ENCODE results near the gene TPPP2.

TPPP2 gene

GRCh38 chr14:21053184-21054122 lies 23.4 kb downstream of the TPPP2 start:
- H3K4ac ChIP-seq (ENCODE audit: low read depth, low read length): no peak overlapping the region
- no peak overlapping the region for H3K4me2 ChIP-seq (ENCODE audit: low read length)
- H4K91ac ChIP-seq (ENCODE audit: low read depth, low read length): no peak overlapping the region
- no peak overlapping the region for H3K27ac ChIP-seq (ENCODE audit: low read depth, low read length)
- no peaks in the 10 kb centered on the region for H3K79me2 ChIP-seq (ENCODE audit: control insufficient read depth, insufficient read depth, low read length, poor library complexity)
- no CpG with 5 or more reads among the region's 20 CpGs for WGBS (ENCODE audit: extremely low coverage, insufficient coverage, insufficient read length)
- no peak overlapping the region for H4K8ac ChIP-seq (ENCODE audit: low read depth, low read length)
- no peak overlapping the region for H3K14ac ChIP-seq (ENCODE audit: low read length)
- no peak overlapping the region for H3K4me3 ChIP-seq (ENCODE audit: low read depth, low read length)
- H3K18ac ChIP-seq (ENCODE audit: low read length): no peak overlapping the region
- no peaks in the 10 kb centered on the region for H3K36me3 ChIP-seq (ENCODE audit: control insufficient read depth in 1 of 2, insufficient read depth in 2 of 2, low read length in 2 of 2)
- no peaks in the 10 kb centered on the region for H3K27me3 ChIP-seq (ENCODE audit: insufficient read depth, low read length)
- no peak overlapping the region for H2BK120ac ChIP-seq (ENCODE audit: insufficient read depth, low read length, poor library complexity)
- no peak for DNase-seq
- H3K9ac ChIP-seq (ENCODE audit: low read length): no peak overlapping the region
- no peaks in the 10 kb centered on the region for H3K79me1 ChIP-seq (ENCODE audit: low read length)
- no peaks in the 10 kb centered on the region for H3K9me3 ChIP-seq (ENCODE audit: insufficient read depth, low read depth, low read length)
- no peak overlapping the region for H3K23ac ChIP-seq (ENCODE audit: low read length)
- no peak overlapping the region for H2AFZ ChIP-seq (ENCODE audit: insufficient read depth, low read length, poor library complexity)
- H2AK5ac ChIP-seq (ENCODE audit: low read length): no peak overlapping the region
- no peaks in the 10 kb centered on the region for H3K4me1 ChIP-seq (ENCODE audit: control insufficient read depth in 1 of 2, insufficient read depth in 2 of 2, low read length in 2 of 2)
- no peak overlapping the region for H4K12ac ChIP-seq (ENCODE audit: low read depth, low read length)
- H2BK5ac ChIP-seq (ENCODE audit: low read depth, low read length, poor library complexity): no peak overlapping the region
- no peak overlapping the region for H2BK12ac ChIP-seq (ENCODE audit: low read length)

GRCh38 chr14:21054123-21054767 lies 24.2 kb downstream of the TPPP2 start:
- Histone ChIP-seq H2BK12ac (ENCODE audit: low read length) (no peak overlapping the region), H4K91ac (ENCODE audit: low read depth, low read length) (no peak overlapping the region), H3K4me1 (ENCODE audit: control insufficient read depth in 1 of 2, insufficient read depth in 2 of 2, low read length in 2 of 2) (no peaks in the 10 kb centered on the region), H3K27me3 (ENCODE audit: insufficient read depth, low read length) (no peaks in the 10 kb centered on the region), H4K8ac (ENCODE audit: low read depth, low read length) (no peak overlapping the region), H2BK5ac (ENCODE audit: low read depth, low read length, poor library complexity) (no peak overlapping the region), H3K23ac (ENCODE audit: low read length) (no peak overlapping the region), H3K4ac (ENCODE audit: low read depth, low read length) (no peak overlapping the region), H3K79me1 (ENCODE audit: low read length) (no peaks in the 10 kb centered on the region), H3K9me3 (ENCODE audit: insufficient read depth, low read depth, low read length) (no peaks in the 10 kb centered on the region), H2AK5ac (ENCODE audit: low read length) (no peak overlapping the region), H3K4me2 (ENCODE audit: low read length) (no peak overlapping the region), H3K9ac (ENCODE audit: low read length) (no peak overlapping the region), H3K36me3 (ENCODE audit: control insufficient read depth in 1 of 2, insufficient read depth in 2 of 2, low read length in 2 of 2) (no peaks in the 10 kb centered on the region), H2BK120ac (ENCODE audit: insufficient read depth, low read length, poor library complexity) (no peak overlapping the region), H2AFZ (ENCODE audit: insufficient read depth, low read length, poor library complexity) (no peak overlapping the region), H3K27ac (ENCODE audit: low read depth, low read length) (no peak overlapping the region), H3K18ac (ENCODE audit: low read length) (no peak overlapping the region), H3K79me2 (ENCODE audit: control insufficient read depth, insufficient read depth, low read length, poor library complexity) (no peaks in the 10 kb centered on the region), H3K14ac (ENCODE audit: low read length) (no peak overlapping the region), H3K4me3 (ENCODE audit: low read depth, low read length) (no peak overlapping the region), H4K12ac (ENCODE audit: low read depth, low read length) (no peak overlapping the region)
- DNase-seq: no peak
- WGBS (ENCODE audit: extremely low coverage, insufficient coverage, insufficient read length): no CpG with 5 or more reads among the region's 3 CpGs

- no peaks in the 10 kb centered on the region for H3K9me3 ChIP-seq (ENCODE audit: insufficient read depth, low read depth, low read length)
- no peak overlapping the region for H3K14ac ChIP-seq (ENCODE audit: low read length)
- H3K9ac ChIP-seq (ENCODE audit: low read length): no peak overlapping the region
- no peaks in the 10 kb centered on the region for H3K27me3 ChIP-seq (ENCODE audit: insufficient read depth, low read length)
- H4K12ac ChIP-seq (ENCODE audit: low read depth, low read length): no peak overlapping the region
- H3K4me3 ChIP-seq (ENCODE audit: low read depth, low read length): no peak overlapping the region
- no peak overlapping the region for H2AFZ ChIP-seq (ENCODE audit: insufficient read depth, low read length, poor library complexity)
- no peak for DNase-seq
- no peaks in the 10 kb centered on the region for H3K79me2 ChIP-seq (ENCODE audit: control insufficient read depth, insufficient read depth, low read length, poor library complexity)
- H3K4me1 ChIP-seq (ENCODE audit: control insufficient read depth in 1 of 2, insufficient read depth in 2 of 2, low read length in 2 of 2): no peaks in the 10 kb centered on the region
- H4K91ac ChIP-seq (ENCODE audit: low read depth, low read length): no peak overlapping the region
- H2BK12ac ChIP-seq (ENCODE audit: low read length): no peak overlapping the region
- no CpG with 5 or more reads among the region's 4 CpGs for WGBS (ENCODE audit: extremely low coverage, insufficient coverage, insufficient read length)
- H3K4ac ChIP-seq (ENCODE audit: low read depth, low read length): no peak overlapping the region
- H2BK5ac ChIP-seq (ENCODE audit: low read depth, low read length, poor library complexity): no peak overlapping the region
- no peak overlapping the region for H3K27ac ChIP-seq (ENCODE audit: low read depth, low read length)
- no peaks in the 10 kb centered on the region for H3K36me3 ChIP-seq (ENCODE audit: control insufficient read depth in 1 of 2, insufficient read depth in 2 of 2, low read length in 2 of 2)
- H3K4me2 ChIP-seq (ENCODE audit: low read length): no peak overlapping the region
- H2BK120ac ChIP-seq (ENCODE audit: insufficient read depth, low read length, poor library complexity): no peak overlapping the region
- no peak overlapping the region for H3K18ac ChIP-seq (ENCODE audit: low read length)
- H3K79me1 ChIP-seq (ENCODE audit: low read length): no peaks in the 10 kb centered on the region
- no peak overlapping the region for H3K23ac ChIP-seq (ENCODE audit: low read length)
- H4K8ac ChIP-seq (ENCODE audit: low read depth, low read length): no peak overlapping the region
- H2AK5ac ChIP-seq (ENCODE audit: low read length): no peak overlapping the region
Measured at GRCh38 chr14:21054768-21055145, 24.7 kb downstream of the TPPP2 start.

GRCh38 chr14:21055432-21056117 lies 25.6 kb downstream of the TPPP2 start:
- WGBS (ENCODE audit: extremely low coverage, insufficient coverage, insufficient read length): no CpG with 5 or more reads among the region's 5 CpGs
- no peak overlapping the region for H3K9ac ChIP-seq (ENCODE audit: low read length)
- DNase-seq: no peak
- H3K4me1 ChIP-seq (ENCODE audit: control insufficient read depth in 1 of 2, insufficient read depth in 2 of 2, low read length in 2 of 2): no peaks in the 10 kb centered on the region
- no peak overlapping the region for H4K12ac ChIP-seq (ENCODE audit: low read depth, low read length)
- no peaks in the 10 kb centered on the region for H3K79me2 ChIP-seq (ENCODE audit: control insufficient read depth, insufficient read depth, low read length, poor library complexity)
- H3K18ac ChIP-seq (ENCODE audit: low read length): no peak overlapping the region
- H3K23ac ChIP-seq (ENCODE audit: low read length): no peak overlapping the region
- H2BK5ac ChIP-seq (ENCODE audit: low read depth, low read length, poor library complexity): no peak overlapping the region
- H2AFZ ChIP-seq (ENCODE audit: insufficient read depth, low read length, poor library complexity): no peak overlapping the region
- no peaks in the 10 kb centered on the region for H3K9me3 ChIP-seq (ENCODE audit: insufficient read depth, low read depth, low read length)
- no peak overlapping the region for H4K91ac ChIP-seq (ENCODE audit: low read depth, low read length)
- H3K27ac ChIP-seq (ENCODE audit: low read depth, low read length): no peak overlapping the region
- no peaks in the 10 kb centered on the region for H3K79me1 ChIP-seq (ENCODE audit: low read length)
- no peaks in the 10 kb centered on the region for H3K27me3 ChIP-seq (ENCODE audit: insufficient read depth, low read length)
- H2AK5ac ChIP-seq (ENCODE audit: low read length): no peak overlapping the region
- H3K14ac ChIP-seq (ENCODE audit: low read length): no peak overlapping the region
- no peak overlapping the region for H3K4ac ChIP-seq (ENCODE audit: low read depth, low read length)
- no peak overlapping the region for H3K4me3 ChIP-seq (ENCODE audit: low read depth, low read length)
- no peak overlapping the region for H2BK12ac ChIP-seq (ENCODE audit: low read length)
- no peaks in the 10 kb centered on the region for H3K36me3 ChIP-seq (ENCODE audit: control insufficient read depth in 1 of 2, insufficient read depth in 2 of 2, low read length in 2 of 2)
- H3K4me2 ChIP-seq (ENCODE audit: low read length): no peak overlapping the region
- no peak overlapping the region for H4K8ac ChIP-seq (ENCODE audit: low read depth, low read length)
- H2BK120ac ChIP-seq (ENCODE audit: insufficient read depth, low read length, poor library complexity): no peak overlapping the region

Data from trophoblast cell (in vitro differentiated cells and primary cell).